GM18499 (cell line): Measurements from ENCODE around the gene DDX10.
"Not testable (repeated sequence)": the region's sequence is repeated elsewhere in the genome, so short reads cannot be mapped to it uniquely, and the experiment has no call there.

Experiments used
- ATAC-seq: cut with Tn5 transposase; IDR thresholded peaks from one replicate; pipeline ENCODE4 v1.9.1; 2021; ENCODE audit warnings: moderate number of reproducible peaks; ENCODE audit not compliant: insufficient read depth, unreplicated experiment

Gene DDX10

GRCh38 chr11:108709741-108710140 is 44.9 kb downstream of the DDX10 start:
- ATAC-seq = no peak

- ATAC-seq = peak; percentile 61
These were observed 48.4 kb downstream of the DDX10 start for GRCh38 chr11:108713076-108713790.

- no peak for ATAC-seq
These were observed 50.4 kb downstream of the DDX10 start for GRCh38 chr11:108715239-108715638.

GRCh38 chr11:108718466-108718865 is 53.6 kb downstream of the DDX10 start:
- no peak for ATAC-seq

GRCh38 chr11:108724974-108725689 is 60.3 kb downstream of the DDX10 start:
- ATAC-seq = no peak

GRCh38 chr11:108726077-108726800 is 61.4 kb downstream of the DDX10 start:
- no peak for ATAC-seq

GRCh38 chr11:108727665-108728064 is 62.8 kb downstream of the DDX10 start:
- ATAC-seq = no peak

- ATAC-seq = no peak
These were observed 64.5 kb downstream of the DDX10 start for GRCh38 chr11:108729227-108729871.

- ATAC-seq = no peak
These were observed 67.5 kb downstream of the DDX10 start for GRCh38 chr11:108732395-108732794.

- ATAC-seq = peak; percentile 90
These were observed 68.7 kb downstream of the DDX10 start for GRCh38 chr11:108733479-108734116.

GRCh38 chr11:108734283-108734682 is 69.4 kb downstream of the DDX10 start:
- ATAC-seq = no peak

- ATAC-seq = no peak
These were observed 70.2 kb downstream of the DDX10 start for GRCh38 chr11:108734956-108735559.

GRCh38 chr11:108740132-108740531 is 75.3 kb downstream of the DDX10 start:
- not testable (repeated sequence) for ATAC-seq

- ATAC-seq = no peak
These were observed 79.0 kb downstream of the DDX10 start for GRCh38 chr11:108743851-108744250.

GRCh38 chr11:108748968-108749367 is 84.1 kb downstream of the DDX10 start:
- no peak for ATAC-seq

- ATAC-seq = no peak
These were observed 86.6 kb downstream of the DDX10 start for GRCh38 chr11:108751444-108751843.

- ATAC-seq = no peak
These were observed 87.5 kb downstream of the DDX10 start for GRCh38 chr11:108752297-108752751.

- ATAC-seq = no peak
These were observed 90.2 kb downstream of the DDX10 start for GRCh38 chr11:108754901-108755625.

- no peak for ATAC-seq
These were observed 92.8 kb downstream of the DDX10 start for GRCh38 chr11:108757630-108758029.
